ENCODE results near the gene PHTF1.
A peak's percentile ranks its signal among the peaks of the same experiment; 100 is the strongest.

The PHTF1 gene

GRCh38 chr1:113759333-113760101 is at the start of gene PHTF1:
Gene PHTF1, minus strand, starts transcription at chr1:113759486. Its CDS starts 783 bp downstream, at chr1:113758703.
- peak; percentile 67 for DNase-seq

- no peak for DNase-seq
Measured at GRCh38 chr1:113808450-113809195, 49.3 kb upstream of the PHTF1 start.

DNA sequence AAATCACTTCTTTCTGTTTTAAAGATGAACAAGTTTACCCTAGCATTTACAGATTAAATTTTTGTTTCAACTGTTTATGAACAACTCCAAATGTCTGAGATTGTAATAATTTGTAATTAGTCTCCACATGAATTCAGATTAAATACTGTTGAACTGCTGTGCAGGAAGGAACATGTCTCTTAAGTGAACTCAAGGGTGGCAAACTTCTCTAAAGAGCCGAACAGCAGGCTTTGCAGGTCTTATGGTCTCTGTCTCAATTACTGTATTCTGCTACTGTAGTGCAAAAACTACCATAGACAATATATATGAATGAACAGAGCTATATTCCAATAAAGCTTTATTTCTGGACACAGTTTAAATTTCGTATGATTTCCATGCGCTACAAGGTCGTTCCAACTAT is 46.4 kb upstream of the PHTF1 start:
- no peak for DNase-seq

GRCh38 chr1:113805256-113805531 is 45.9 kb upstream of the PHTF1 start:
- no peak for DNase-seq

DNA sequence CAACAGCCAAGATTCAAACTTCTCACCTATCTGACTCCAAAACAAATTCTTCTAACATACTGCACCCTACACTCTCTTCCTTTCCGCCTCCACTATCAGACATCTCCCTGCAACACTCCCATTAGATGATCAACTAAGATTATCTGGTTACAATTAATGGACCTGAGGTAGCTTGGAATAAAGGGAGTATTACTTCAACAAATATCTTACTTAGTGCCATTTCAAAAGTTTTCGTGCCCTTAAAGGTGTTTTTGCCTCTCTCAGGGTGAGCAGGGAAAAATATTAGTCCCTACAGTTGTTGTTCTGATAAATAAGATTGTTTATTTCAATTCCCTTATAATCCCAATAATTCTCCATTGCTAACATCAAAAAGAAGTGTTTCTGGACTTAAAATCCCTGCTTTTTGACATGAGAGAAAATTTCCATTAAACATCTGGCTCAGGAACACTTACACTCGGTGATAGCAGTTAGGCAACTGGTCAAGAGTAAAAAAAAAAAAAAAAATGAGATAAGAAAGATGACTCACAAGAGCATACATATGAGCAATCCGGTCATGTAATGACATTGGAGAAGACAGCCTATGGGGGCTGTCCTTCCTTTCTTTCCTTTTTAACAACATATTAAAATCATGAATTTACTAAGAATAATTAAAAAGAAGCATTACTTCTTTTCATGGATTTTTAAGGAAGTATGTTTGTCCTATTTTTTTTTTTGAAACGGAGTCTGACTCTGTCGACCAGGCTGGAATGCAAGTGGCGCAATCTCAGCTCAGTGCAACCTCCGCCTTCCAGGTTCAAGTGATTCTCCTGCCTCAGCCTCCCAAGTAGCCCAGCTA is 45.4 kb upstream of the PHTF1 start:
- no peak for DNase-seq

- DNase-seq = no peak
Measured at GRCh38 chr1:113802367-113803007, 43.2 kb upstream of the PHTF1 start.

DNA sequence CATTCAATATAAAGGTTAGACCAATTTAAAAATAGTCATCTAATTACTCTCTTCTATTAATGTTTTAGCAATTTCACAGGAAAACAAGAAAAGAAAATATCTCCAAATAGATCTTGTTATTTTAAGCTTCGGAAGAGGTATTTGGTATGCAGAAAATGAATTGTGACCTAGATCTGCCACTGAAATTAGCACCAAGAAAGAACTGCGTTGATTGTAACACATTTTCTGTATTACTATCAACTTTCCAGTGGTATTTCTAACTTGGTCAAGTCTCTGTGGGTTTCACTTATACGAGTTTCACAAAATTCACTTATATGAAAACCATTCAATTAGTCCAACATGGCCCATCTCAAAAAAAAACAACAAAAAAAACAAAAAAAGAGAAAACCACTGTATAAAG is 41.2 kb upstream of the PHTF1 start:
- no peak for DNase-seq

- DNase-seq = no peak
Measured at GRCh38 chr1:113797472-113797871, 38.2 kb upstream of the PHTF1 start.

- DNase-seq = no peak
Measured at GRCh38 chr1:113793878-113794834, 34.9 kb upstream of the PHTF1 start.

DNA sequence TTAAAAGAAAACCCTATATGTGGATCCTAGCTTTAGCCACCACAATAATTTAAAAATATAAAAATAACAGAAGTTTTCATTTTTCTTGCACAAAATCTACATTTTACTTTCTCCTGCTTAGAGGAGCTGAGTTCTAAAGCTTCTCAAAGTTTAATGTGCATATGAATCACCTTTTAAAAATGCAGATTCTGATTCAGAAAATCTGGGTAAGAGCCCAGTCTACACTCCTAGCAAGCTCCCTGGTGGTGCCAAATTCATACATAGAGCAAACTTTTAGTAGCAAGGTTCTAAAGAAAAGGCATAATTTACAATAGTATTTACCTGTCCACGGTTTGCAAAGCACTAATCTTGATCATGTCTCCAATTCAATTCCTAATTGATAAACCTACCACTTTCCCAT is 33.7 kb upstream of the PHTF1 start:
- no peak for DNase-seq

GRCh38 chr1:113792471-113792870 is 33.2 kb upstream of the PHTF1 start:
- no peak for DNase-seq

DNA sequence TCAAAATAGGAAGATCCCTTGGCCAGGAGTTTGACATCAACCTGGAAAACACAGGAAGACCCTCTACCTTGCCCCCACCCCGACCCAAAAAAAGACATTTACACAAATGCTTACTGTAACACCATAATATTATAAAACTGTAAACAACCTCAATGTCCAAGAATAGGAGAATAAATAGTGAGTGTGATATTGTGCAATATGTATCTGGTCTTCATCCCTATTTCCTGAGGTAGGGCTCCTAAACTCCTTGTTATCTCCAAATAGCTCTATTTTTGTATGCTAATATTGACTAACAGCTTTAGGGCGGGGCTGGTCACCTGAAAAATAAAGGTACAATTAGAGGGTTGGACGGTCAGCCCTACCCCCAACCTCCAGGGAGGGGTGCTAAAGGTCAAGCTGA is 29.5 kb upstream of the PHTF1 start:
- DNase-seq = no peak

GRCh38 chr1:113787663-113788062 is 28.4 kb upstream of the PHTF1 start:
- no peak for DNase-seq

GRCh38 chr1:113786069-113786468 is 26.8 kb upstream of the PHTF1 start:
- DNase-seq = no peak

- DNase-seq = no peak
Measured at GRCh38 chr1:113784104-113784779, 25.0 kb upstream of the PHTF1 start.

GRCh38 chr1:113783254-113784103 is 24.2 kb upstream of the PHTF1 start:
- no peak for DNase-seq

GRCh38 chr1:113782406-113782805 is 23.1 kb upstream of the PHTF1 start:
- DNase-seq = no peak

GRCh38 chr1:113780374-113781146 is 21.3 kb upstream of the PHTF1 start:
- no peak for DNase-seq

DNA sequence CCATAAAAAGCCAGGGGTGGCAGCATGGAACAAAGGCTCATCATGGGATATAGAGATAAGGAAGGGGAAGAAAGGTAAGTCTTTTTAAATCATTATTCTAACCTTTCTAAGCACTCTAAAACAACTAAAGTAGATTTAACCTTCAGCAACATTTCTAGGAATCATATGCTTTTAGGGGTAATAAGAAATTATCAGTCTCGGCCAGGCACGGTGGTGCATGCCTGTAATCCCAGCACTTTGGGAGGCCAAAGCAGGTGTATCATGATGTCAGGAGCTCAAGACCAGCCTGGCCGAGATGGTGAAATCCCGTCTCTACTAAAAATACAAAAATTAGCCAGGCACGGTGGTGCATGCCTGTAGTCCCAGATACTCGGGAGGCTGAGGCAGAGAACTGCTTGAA is 20.3 kb upstream of the PHTF1 start:
- DNase-seq = no peak

GRCh38 chr1:113777561-113777960 is 18.3 kb upstream of the PHTF1 start:
- no peak for DNase-seq

All from activated T-cell treated with anti-CD3 and anti-CD28 coated beads, Interleukin-2, amount 50 U/mL, for 1 hour (primary cell).